Cardiac muscle cell (in vitro differentiated cells and primary cell): ENCODE data around the gene RIPPLY3. TPM values are rescaled to one million over a fixed set of nuclear protein-coding genes. Genes with fewer than 3 reads are reported as not detected.

Experiments
- DNase-seq, 2 donors: peaks; one replicate each; pipeline versions ENCODE4 v3.0.0 to v3.0.0-alpha.2; 2010 to 2017; ENCODE audit warnings: low read depth in 1 of 2, low spot score in 1 of 2
- H3K27ac ChIP-seq: fragments of 200-600 bp; sonication (generic); 2 replicates; pipeline ENCODE4 v1.5.1; 2016
- H3K27me3 ChIP-seq: fragments of 200-600 bp; sonication (generic); 2 replicates; pipeline ENCODE4 v1.6.0; 2016; ENCODE audit warnings: control low read depth
- H3K36me3 ChIP-seq: fragments of 200-600 bp; sonication (generic); 2 replicates; pipeline ENCODE4 v1.5.1; 2016; ENCODE audit warnings: control low read depth
- H3K4me1 ChIP-seq: fragments of 200-600 bp; sonication (generic); 2 replicates; pipeline ENCODE4 v1.8.1; 2017; ENCODE audit warnings: low read depth, mild to moderate bottlenecking, mixed run types
- H3K4me3 ChIP-seq: fragments of 200-600 bp; sonication (generic); 2 replicates; pipeline ENCODE4 v1.5.1; 2016; ENCODE audit warnings: mild to moderate bottlenecking
- H3K9me3 ChIP-seq: fragments of 200-600 bp; sonication (generic); 2 replicates; pipeline ENCODE4 v1.5.1; 2017; ENCODE audit warnings: low read depth, mild to moderate bottlenecking, control low read depth
- CTCF ChIP-seq: IDR thresholded peaks from 2 replicates; pipeline ENCODE4 v1.5.1; 2012; ENCODE audit warnings: low read depth, mild to moderate bottlenecking, low read length
- polyA plus RNA-seq: library from polyadenylated mRNA; unstranded; fragments of >200 nt; fragmentation: Nextera tagmentation; extraction: Ambion mirVana; gene quantifications from 2 replicates; pipeline ENCODE4 v1.2.1, GENCODE V29; 2016
- total RNA-seq: library from RNA; depleted of rRNA; stranded (reverse); fragments of >200 nt; gene quantifications from 2 replicates; pipeline ENCODE4 v1.2.3, GENCODE V29; 2016

The RIPPLY3 gene
- total and polyA plus RNA-seq, 2 experiments from 2014 or later = not detected

GRCh38 chr21:37058261-37058660, 51.8 kb downstream of the RIPPLY3 start:
- DNase-seq = no peak
- no peak overlapping the region for H3K27ac ChIP-seq
- no peaks in the 10 kb centered on the region for H3K9me3 ChIP-seq
- no peaks in the 10 kb centered on the region for H3K36me3 ChIP-seq
- TF ChIP-seq CTCF = no peak
- H3K4me3 ChIP-seq = no peak overlapping the region
- H3K4me1 ChIP-seq = peaks cover 3% of the 10 kb centered on the region
- H3K27me3 ChIP-seq = no peaks in the 10 kb centered on the region

GRCh38 chr21:37059181-37059580, 52.7 kb downstream of the RIPPLY3 start:
- peaks cover 3% of the 10 kb centered on the region for H3K4me1 ChIP-seq
- no peaks in the 10 kb centered on the region for H3K27me3 ChIP-seq
- DNase-seq = no peak
- H3K4me3 ChIP-seq = no peak overlapping the region
- H3K27ac ChIP-seq = no peak overlapping the region
- TF ChIP-seq CTCF = no peak
- no peaks in the 10 kb centered on the region for H3K9me3 ChIP-seq
- no peaks in the 10 kb centered on the region for H3K36me3 ChIP-seq

GRCh38 chr21:37060296-37060695, 53.8 kb downstream of the RIPPLY3 start:
- H3K27ac ChIP-seq = no peak overlapping the region
- peaks cover 3% of the 10 kb centered on the region for H3K36me3 ChIP-seq
- H3K4me1 ChIP-seq = peaks cover 3% of the 10 kb centered on the region
- H3K4me3 ChIP-seq = no peak overlapping the region
- peak; percentile 28 to 89 for DNase-seq
- H3K9me3 ChIP-seq = no peaks in the 10 kb centered on the region
- TF ChIP-seq CTCF = peak; percentile 25
- no peaks in the 10 kb centered on the region for H3K27me3 ChIP-seq

- H3K36me3 ChIP-seq = peaks cover 8% of the 10 kb centered on the region
- H3K27ac ChIP-seq = no peak overlapping the region
- no peak for TF ChIP-seq CTCF
- no peaks in the 10 kb centered on the region for H3K27me3 ChIP-seq
- peaks cover 3% of the 10 kb centered on the region for H3K4me1 ChIP-seq
- no peak overlapping the region for H3K4me3 ChIP-seq
- peak in 1 of 2 donors; percentile 68 for DNase-seq
- no peaks in the 10 kb centered on the region for H3K9me3 ChIP-seq
Measured at GRCh38 chr21:37061926-37062592, 55.6 kb downstream of the RIPPLY3 start.

- Histone ChIP-seq H3K4me3 (no peak overlapping the region), H3K4me1 (peaks cover 3% of the 10 kb centered on the region), H3K9me3 (no peaks in the 10 kb centered on the region), H3K27ac (no peak overlapping the region), H3K36me3 (peaks cover 8% of the 10 kb centered on the region), H3K27me3 (no peaks in the 10 kb centered on the region)
- TF ChIP-seq CTCF = no peak
- no peak for DNase-seq
Measured at GRCh38 chr21:37062593-37062935, 56.1 kb downstream of the RIPPLY3 start.
